ENCODE data around the gene CEP78.
"Not testable (repeated sequence)": the region's sequence is repeated elsewhere in the genome, so short reads cannot be mapped to it uniquely, and the experiment has no call there.

Gene CEP78, protein sequence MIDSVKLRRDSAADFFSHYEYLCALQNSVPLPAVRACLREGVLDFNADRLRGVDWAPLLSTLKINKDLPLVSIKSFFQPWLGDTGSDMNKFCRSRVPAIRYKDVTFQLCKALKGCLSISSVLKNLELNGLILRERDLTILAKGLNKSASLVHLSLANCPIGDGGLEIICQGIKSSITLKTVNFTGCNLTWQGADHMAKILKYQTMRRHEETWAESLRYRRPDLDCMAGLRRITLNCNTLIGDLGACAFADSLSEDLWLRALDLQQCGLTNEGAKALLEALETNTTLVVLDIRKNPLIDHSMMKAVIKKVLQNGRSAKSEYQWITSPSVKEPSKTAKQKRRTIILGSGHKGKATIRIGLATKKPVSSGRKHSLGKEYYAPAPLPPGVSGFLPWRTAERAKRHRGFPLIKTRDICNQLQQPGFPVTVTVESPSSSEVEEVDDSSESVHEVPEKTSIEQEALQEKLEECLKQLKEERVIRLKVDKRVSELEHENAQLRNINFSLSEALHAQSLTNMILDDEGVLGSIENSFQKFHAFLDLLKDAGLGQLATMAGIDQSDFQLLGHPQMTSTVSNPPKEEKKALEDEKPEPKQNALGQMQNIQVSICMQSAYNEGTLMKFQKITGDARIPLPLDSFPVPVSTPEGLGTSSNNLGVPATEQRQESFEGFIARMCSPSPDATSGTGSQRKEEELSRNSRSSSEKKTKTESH

DNA sequence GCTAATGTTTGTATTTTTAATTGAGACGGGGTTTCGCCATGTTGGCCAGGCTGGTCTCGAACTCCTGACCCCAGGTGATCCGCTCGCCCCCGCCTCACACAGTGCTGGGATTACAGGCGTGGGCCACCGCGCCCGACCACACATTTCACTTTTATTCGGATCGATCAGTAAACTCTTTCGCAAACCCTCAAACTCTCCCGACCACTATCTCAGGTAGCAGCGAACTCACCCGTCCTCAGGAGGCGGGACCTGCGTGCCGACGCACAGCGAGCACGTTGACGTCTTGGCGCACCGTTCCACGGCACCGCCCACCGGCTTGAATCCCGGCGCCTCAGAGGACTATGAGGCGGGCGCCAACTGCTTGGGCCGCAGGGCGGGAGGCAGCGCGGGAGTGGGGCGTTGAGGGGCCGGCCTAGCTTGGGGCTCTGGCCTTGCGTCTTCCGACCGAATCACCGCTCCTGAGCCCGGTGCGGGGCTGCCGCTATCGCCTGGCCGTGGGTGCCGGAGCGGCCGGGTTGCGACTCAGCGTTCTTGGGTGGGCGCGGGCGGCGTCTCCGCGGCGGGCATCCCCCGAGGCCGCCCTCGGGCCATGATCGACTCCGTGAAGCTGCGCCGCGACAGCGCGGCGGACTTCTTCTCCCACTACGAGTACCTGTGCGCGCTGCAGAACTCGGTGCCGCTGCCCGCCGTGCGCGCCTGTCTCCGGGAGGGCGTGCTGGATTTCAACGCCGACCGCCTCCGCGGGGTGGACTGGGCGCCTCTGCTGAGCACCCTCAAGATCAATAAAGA is at the start of gene CEP78:
TSS of gene CEP78 (plus strand) at position 314 of the 789 bp plus-strand sequence. CDS start at position 590, 276 bp downstream.
- DNase-seq (ENCODE audit: low read depth in 2 of 2): peak; percentile 76 to 83

- no peak for DNase-seq (ENCODE audit: low read depth in 2 of 2)
Observed at GRCh38 chr9:78187763-78188484, 48.0 kb upstream of the CEP78 start.

- DNase-seq (ENCODE audit: low read depth in 2 of 2): no peak
Observed at GRCh38 chr9:78188594-78188993, 47.3 kb upstream of the CEP78 start.

- no peak for DNase-seq (ENCODE audit: low read depth in 2 of 2)
Observed at GRCh38 chr9:78189001-78189400, 46.9 kb upstream of the CEP78 start.

GRCh38 chr9:78189461-78189860 is 46.4 kb upstream of the CEP78 start:
- no peak for DNase-seq (ENCODE audit: low read depth in 2 of 2)

- DNase-seq (ENCODE audit: low read depth in 2 of 2): no peak
Observed at GRCh38 chr9:78191931-78192330, 43.9 kb upstream of the CEP78 start.

GRCh38 chr9:78196258-78196657 is 39.6 kb upstream of the CEP78 start:
- no peak for DNase-seq (ENCODE audit: low read depth in 2 of 2)

DNA sequence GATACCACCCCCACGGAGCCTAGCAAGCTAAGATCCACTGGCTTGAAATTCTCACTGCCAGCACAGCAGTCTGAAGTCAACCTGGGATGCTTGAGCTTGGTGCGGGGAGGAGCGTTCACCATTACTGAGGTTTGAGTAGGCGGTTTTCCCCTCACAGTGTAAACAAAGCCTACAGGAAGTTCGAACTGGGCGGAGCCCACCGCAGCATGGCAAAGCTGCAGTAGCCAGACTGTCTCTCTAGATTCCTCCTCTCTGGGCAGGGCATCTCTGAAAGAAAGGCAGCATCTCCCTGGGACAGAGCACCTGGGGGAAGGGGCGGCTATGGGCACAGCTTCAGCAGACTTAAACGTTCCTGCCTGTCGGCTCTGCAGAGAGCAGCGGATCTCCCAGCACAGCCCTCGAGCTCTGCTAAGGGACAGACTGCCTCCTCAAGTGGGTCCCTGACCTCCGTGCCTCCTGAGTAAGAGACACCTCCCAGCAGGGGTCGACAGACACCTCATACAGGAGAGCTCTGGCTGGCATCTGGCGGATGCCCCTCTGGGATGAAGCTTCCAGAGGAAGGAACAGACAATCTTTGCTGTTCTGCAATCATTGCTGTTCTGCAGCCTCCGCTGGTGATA is 34.6 kb upstream of the CEP78 start:
- peak; percentile 3 to 38 for DNase-seq (ENCODE audit: low read depth in 2 of 2)

- no peak for DNase-seq (ENCODE audit: low read depth in 2 of 2)
Observed at GRCh38 chr9:78207319-78207718, 28.6 kb upstream of the CEP78 start.

GRCh38 chr9:78207901-78208300 is 28.0 kb upstream of the CEP78 start:
- DNase-seq (ENCODE audit: low read depth in 2 of 2): no peak

DNA sequence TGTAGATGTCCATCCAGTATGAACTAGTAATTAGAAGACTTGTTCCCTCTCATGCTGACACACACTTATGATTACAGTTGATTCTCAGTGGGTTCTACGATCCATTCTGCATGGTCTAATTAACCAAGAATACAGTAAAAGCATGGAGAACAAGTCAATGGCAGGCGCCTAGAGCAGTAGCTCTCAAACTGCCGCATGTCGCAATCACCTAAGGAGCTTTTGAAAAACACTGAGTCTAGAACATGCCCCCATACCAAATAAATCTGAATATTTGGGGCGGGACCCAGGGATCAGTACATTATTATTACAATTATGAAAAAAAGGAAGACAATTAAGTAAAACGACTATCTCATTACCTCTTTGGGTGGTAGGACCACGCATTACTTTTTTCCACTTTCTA is 26.7 kb upstream of the CEP78 start:
- DNase-seq (ENCODE audit: low read depth in 2 of 2): no peak

GRCh38 chr9:78210841-78211301 is 25.0 kb upstream of the CEP78 start:
- no peak for DNase-seq (ENCODE audit: low read depth in 2 of 2)

DNA sequence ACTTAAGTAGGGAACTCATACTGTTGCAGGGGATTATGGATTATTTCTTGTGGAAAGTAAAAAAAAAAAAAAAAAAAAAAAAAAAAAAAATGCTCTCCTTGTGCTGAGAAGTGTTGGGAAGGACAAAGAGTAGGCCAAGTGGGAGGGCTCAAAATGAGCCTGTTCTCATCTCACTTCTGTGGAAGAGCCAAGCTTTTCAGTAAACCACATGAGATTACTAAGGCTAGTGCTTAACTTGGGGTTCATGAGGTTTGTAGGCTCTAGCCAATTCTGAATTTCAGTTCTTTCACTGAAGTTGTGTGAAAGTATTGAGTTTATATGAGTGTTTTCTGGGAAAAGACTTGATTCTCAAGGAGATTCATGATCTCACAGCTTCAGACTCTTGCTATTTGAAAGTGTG is 23.0 kb upstream of the CEP78 start:
- no peak for DNase-seq (ENCODE audit: low read depth in 2 of 2)

GRCh38 chr9:78213712-78214111 is 22.2 kb upstream of the CEP78 start:
- no peak for DNase-seq (ENCODE audit: low read depth in 2 of 2)

DNA sequence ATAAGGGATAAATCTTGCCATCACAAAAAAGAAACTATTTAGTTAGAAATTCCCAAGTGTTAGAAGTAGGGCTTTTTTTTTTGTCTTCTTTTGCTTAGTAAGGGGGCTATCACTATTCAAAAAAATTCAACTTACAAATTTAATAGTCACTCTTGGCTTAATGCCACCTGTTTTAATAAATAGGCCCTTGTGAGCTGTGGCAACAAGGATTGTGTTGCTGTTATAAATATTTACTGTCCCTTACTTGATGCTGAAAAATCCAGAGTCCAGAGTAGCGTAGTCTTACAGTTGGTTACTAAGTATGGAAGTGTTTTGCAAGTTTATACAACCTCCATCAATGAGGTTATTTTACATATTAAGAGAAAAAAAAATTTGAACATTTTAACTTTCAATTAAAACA is 21.4 kb upstream of the CEP78 start:
- DNase-seq (ENCODE audit: low read depth in 2 of 2): no peak

GRCh38 chr9:78215706-78216105 is 20.2 kb upstream of the CEP78 start:
- no peak for DNase-seq (ENCODE audit: low read depth in 2 of 2)

GRCh38 chr9:78218890-78219289 is 17.0 kb upstream of the CEP78 start:
- DNase-seq (ENCODE audit: low read depth in 2 of 2): no peak

DNA sequence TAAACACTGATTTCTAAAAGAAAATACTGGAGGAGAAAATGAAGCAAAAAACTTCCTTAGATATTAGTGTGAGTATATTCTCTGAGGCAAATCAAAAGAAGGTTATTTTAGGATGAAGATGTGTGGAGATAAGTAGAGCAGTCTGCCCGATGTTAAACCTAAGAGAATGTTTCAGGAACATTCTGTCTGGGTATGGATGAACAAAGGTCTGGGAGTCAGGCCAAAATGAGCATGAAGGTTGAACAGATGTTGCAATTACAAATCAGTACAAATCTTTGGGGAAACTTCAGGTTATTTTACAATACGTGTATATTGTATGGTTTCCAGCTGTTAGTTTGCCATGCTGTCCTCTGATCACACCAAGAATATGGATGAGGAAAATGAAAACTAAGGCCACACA is 14.4 kb upstream of the CEP78 start:
- no peak for DNase-seq (ENCODE audit: low read depth in 2 of 2)

DNA sequence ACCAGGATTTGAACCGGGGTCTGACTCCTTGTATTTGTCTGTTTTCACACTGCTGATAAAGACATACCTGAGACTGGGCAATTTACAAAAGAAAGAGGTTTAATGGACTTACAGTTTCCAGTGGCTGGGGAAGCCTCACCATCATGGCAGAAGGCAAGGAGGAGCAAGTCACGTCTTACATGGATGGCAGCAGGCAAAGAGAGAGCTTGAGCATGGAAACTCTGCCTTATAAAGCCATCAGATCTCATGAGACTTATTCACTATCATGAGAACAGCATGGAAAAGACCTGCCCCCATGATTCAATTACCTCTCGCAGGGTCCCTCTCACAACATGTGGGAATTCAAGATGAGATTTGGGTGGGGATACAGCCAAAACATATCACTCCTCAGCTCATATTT is 14.0 kb upstream of the CEP78 start:
- DNase-seq (ENCODE audit: low read depth in 2 of 2): not testable (repeated sequence)

GRCh38 chr9:78230761-78231160 is 5.1 kb upstream of the CEP78 start:
- no peak for DNase-seq (ENCODE audit: low read depth in 2 of 2)

DNA sequence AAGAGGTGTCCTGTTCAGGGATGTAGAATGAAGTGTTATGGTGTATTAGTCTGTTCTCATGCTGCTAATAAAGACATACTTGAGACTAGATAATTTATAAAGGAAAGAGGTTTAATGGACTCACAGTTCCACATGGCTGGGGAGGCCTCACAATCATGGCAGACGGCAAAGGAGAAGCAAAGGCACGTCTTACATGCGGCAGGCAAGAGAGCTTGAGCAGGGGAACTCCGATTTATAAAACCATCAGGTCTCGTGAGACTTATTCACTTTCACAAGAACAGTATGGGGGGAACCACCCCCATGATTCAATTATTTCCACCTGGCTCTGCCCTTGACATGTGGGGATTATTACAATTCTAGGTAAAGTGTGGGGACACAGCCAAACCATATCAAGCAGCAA is 3.4 kb upstream of the CEP78 start:
- DNase-seq (ENCODE audit: low read depth in 2 of 2): not testable (repeated sequence)

Measured in stimulated activated CD4-positive, alpha-beta T cell treated with anti-CD3 and anti-CD28 coated beads, Interleukin-1b, Interleukin-23, amount 100 ng/mL, for 4 hours (primary cell).